ENCODE results near the gene SENP6. TPM values are rescaled to one million over a fixed set of nuclear protein-coding genes. Genes with fewer than 3 reads are reported as not detected.

Gene SENP6
- total and polyA plus RNA-seq, 7 experiments from 2014 or later = 51.7 to 132 (median 106) TPM

DNA sequence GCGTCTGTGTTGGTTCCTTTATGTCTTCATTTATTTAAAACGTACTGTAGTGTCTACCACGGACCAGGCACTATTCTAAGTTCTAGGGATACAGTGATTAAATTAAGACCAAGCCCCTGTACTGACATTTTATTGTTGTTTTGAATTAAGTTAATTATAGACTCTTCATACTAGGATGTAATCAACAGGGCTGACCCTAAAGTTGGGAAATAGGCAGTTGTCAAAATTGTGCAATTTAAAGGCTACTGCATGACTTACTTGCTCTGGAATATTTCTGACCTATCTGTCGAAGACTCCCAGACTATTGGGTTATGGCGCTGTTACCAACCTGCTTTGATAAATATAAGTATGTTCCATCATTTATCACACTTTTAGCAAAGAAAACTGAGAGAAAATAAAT is 154.0 kb downstream of the SENP6 start:
- DNase-seq = no peak
- Mint-ChIP-seq H3K27ac (no peak overlapping the region), H3K36me3 (no peaks in the 10 kb centered on the region), H3K9me3 (peaks cover 0 to 1% (median 0%) of the 10 kb centered on the region in 11 donors), H3K27me3 (peaks cover 29 to 60% (median 44%) of the 10 kb centered on the region in 5 donors), H3K4me1 (peaks cover 0 to 3% (median 0%) of the 10 kb centered on the region in 7 donors), H3K4me3 (no peak overlapping the region)
- no peaks in the 10 kb centered on the region for H3K4me1 ChIP-seq (ENCODE audit: control insufficient read depth in 2 of 2, insufficient read depth in 2 of 2, low read length in 2 of 2)
- H3K36me3 ChIP-seq (ENCODE audit: control insufficient read depth in 2 of 3, insufficient read depth in 3 of 3, low read length in 3 of 3) = no peaks in the 10 kb centered on the region
- no peak overlapping the region for H3K27ac ChIP-seq (ENCODE audit: low read depth, low read length)
- intact Hi-C loops (cut with micrococcal nuclease) = no loop called here
- POLR2A ChIA-PET = no interaction called here
- CTCF ChIA-PET = no interaction called here
- H3K4me3 ChIP-seq (ENCODE audit: low read length) = no peak overlapping the region
- no peaks in the 10 kb centered on the region for H3K9me3 ChIP-seq (ENCODE audit: control insufficient read depth in 2 of 3, low read length in 3 of 3)
- no peak for ATAC-seq
- no peaks in the 10 kb centered on the region for H3K27me3 ChIP-seq (ENCODE audit: control insufficient read depth in 2 of 2, insufficient read depth in 2 of 2, low read length in 2 of 2)

- Histone ChIP-seq H3K9me3 (ENCODE audit: control insufficient read depth in 2 of 3, low read length in 3 of 3) (no peaks in the 10 kb centered on the region), H3K4me1 (ENCODE audit: control insufficient read depth in 2 of 2, insufficient read depth in 2 of 2, low read length in 2 of 2) (no peaks in the 10 kb centered on the region), H3K27ac (ENCODE audit: low read depth, low read length) (no peak overlapping the region), H3K36me3 (ENCODE audit: control insufficient read depth in 2 of 3, insufficient read depth in 3 of 3, low read length in 3 of 3) (no peaks in the 10 kb centered on the region), H3K4me3 (ENCODE audit: low read length) (no peak overlapping the region), H3K27me3 (ENCODE audit: control insufficient read depth in 2 of 2, insufficient read depth in 2 of 2, low read length in 2 of 2) (no peaks in the 10 kb centered on the region)
- Mint-ChIP-seq H3K9me3 (peaks cover 0 to 1% (median 0%) of the 10 kb centered on the region in 11 donors), H3K27me3 (peaks cover 28 to 59% (median 37%) of the 10 kb centered on the region in 5 donors), H3K27ac (no peak overlapping the region), H3K4me1 (peaks cover 0 to under 1% (median 0%) of the 10 kb centered on the region in 7 donors), H3K4me3 (no peak overlapping the region), H3K36me3 (no peaks in the 10 kb centered on the region)
- ChIA-PET POLR2A (no interaction called here), CTCF (no interaction called here)
- DNase-seq = no peak
- intact Hi-C loops (cut with micrococcal nuclease) = no loop called here
- no peak for ATAC-seq
These were observed 155.6 kb downstream of the SENP6 start for GRCh38 chr6:75757295-75757694.

- Histone ChIP-seq H3K4me3 (ENCODE audit: low read length) (no peak overlapping the region), H3K4me1 (ENCODE audit: control insufficient read depth in 2 of 2, insufficient read depth in 2 of 2, low read length in 2 of 2) (no peaks in the 10 kb centered on the region), H3K27me3 (ENCODE audit: control insufficient read depth in 2 of 2, insufficient read depth in 2 of 2, low read length in 2 of 2) (no peaks in the 10 kb centered on the region), H3K36me3 (ENCODE audit: control insufficient read depth in 2 of 3, insufficient read depth in 3 of 3, low read length in 3 of 3) (no peaks in the 10 kb centered on the region), H3K9me3 (ENCODE audit: control insufficient read depth in 2 of 3, low read length in 3 of 3) (no peaks in the 10 kb centered on the region), H3K27ac (ENCODE audit: low read depth, low read length) (no peak overlapping the region)
- ChIA-PET CTCF (interaction anchor here (0.7 kb wide), 1 partner anchor 9 kb away, joined by 4 read pairs; no protein-coding TSS in a partner anchor), POLR2A (no interaction called here)
- H3K4me3 Mint-ChIP-seq = no peak overlapping the region
- no peaks in the 10 kb centered on the region for H3K36me3 Mint-ChIP-seq
- H3K9me3 Mint-ChIP-seq = peaks cover 0 to 1% (median 0%) of the 10 kb centered on the region in 11 donors
- no peak overlapping the region for H3K27ac Mint-ChIP-seq
- intact Hi-C loops (cut with micrococcal nuclease) = no loop called here
- no peak for DNase-seq
- H3K27me3 Mint-ChIP-seq = peaks cover 24 to 54% (median 32%) of the 10 kb centered on the region in 5 donors
- no peak for ATAC-seq
- H3K4me1 Mint-ChIP-seq = no peaks in the 10 kb centered on the region
These were observed 156.4 kb downstream of the SENP6 start for GRCh38 chr6:75758061-75758460.

- no peak for DNase-seq
- no peaks in the 10 kb centered on the region for H3K27me3 ChIP-seq (ENCODE audit: control insufficient read depth in 2 of 2, insufficient read depth in 2 of 2, low read length in 2 of 2)
- Mint-ChIP-seq H3K36me3 (no peaks in the 10 kb centered on the region), H3K4me1 (no peaks in the 10 kb centered on the region), H3K27ac (no peak overlapping the region), H3K9me3 (peaks cover 0 to 1% (median 0%) of the 10 kb centered on the region in 11 donors), H3K27me3 (peaks cover 28 to 58% (median 32%) of the 10 kb centered on the region in 5 donors), H3K4me3 (no peak overlapping the region)
- CTCF ChIA-PET = no interaction called here
- H3K27ac ChIP-seq (ENCODE audit: low read depth, low read length) = no peak overlapping the region
- H3K36me3 ChIP-seq (ENCODE audit: control insufficient read depth in 2 of 3, insufficient read depth in 3 of 3, low read length in 3 of 3) = no peaks in the 10 kb centered on the region
- ATAC-seq = no peak
- no peak overlapping the region for H3K4me3 ChIP-seq (ENCODE audit: low read length)
- POLR2A ChIA-PET = no interaction called here
- no peaks in the 10 kb centered on the region for H3K4me1 ChIP-seq (ENCODE audit: control insufficient read depth in 2 of 2, insufficient read depth in 2 of 2, low read length in 2 of 2)
- H3K9me3 ChIP-seq (ENCODE audit: control insufficient read depth in 2 of 3, low read length in 3 of 3) = no peaks in the 10 kb centered on the region
- intact Hi-C loops (cut with micrococcal nuclease) = no loop called here
These were observed 157.5 kb downstream of the SENP6 start for GRCh38 chr6:75759207-75759606.

- no peak overlapping the region for H3K27ac Mint-ChIP-seq
- POLR2A ChIA-PET = no interaction called here
- H3K4me1 Mint-ChIP-seq = no peaks in the 10 kb centered on the region
- peaks cover 30 to 58% (median 36%) of the 10 kb centered on the region in 5 donors for H3K27me3 Mint-ChIP-seq
- peaks cover 0 to 1% (median 0%) of the 10 kb centered on the region in 11 donors for H3K9me3 Mint-ChIP-seq
- no peaks in the 10 kb centered on the region for H3K4me1 ChIP-seq (ENCODE audit: control insufficient read depth in 2 of 2, insufficient read depth in 2 of 2, low read length in 2 of 2)
- H3K9me3 ChIP-seq (ENCODE audit: control insufficient read depth in 2 of 3, low read length in 3 of 3) = no peaks in the 10 kb centered on the region
- no peak overlapping the region for H3K4me3 Mint-ChIP-seq
- no peak overlapping the region for H3K27ac ChIP-seq (ENCODE audit: low read depth, low read length)
- H3K36me3 ChIP-seq (ENCODE audit: control insufficient read depth in 2 of 3, insufficient read depth in 3 of 3, low read length in 3 of 3) = no peaks in the 10 kb centered on the region
- intact Hi-C loops (cut with micrococcal nuclease) = no loop called here
- H3K27me3 ChIP-seq (ENCODE audit: control insufficient read depth in 2 of 2, insufficient read depth in 2 of 2, low read length in 2 of 2) = no peaks in the 10 kb centered on the region
- ATAC-seq (no peak), DNase-seq (no peak)
- H3K36me3 Mint-ChIP-seq = no peaks in the 10 kb centered on the region
- CTCF ChIA-PET = no interaction called here
- no peak overlapping the region for H3K4me3 ChIP-seq (ENCODE audit: low read length)
These were observed 158.6 kb downstream of the SENP6 start for GRCh38 chr6:75760320-75760719.

DNA sequence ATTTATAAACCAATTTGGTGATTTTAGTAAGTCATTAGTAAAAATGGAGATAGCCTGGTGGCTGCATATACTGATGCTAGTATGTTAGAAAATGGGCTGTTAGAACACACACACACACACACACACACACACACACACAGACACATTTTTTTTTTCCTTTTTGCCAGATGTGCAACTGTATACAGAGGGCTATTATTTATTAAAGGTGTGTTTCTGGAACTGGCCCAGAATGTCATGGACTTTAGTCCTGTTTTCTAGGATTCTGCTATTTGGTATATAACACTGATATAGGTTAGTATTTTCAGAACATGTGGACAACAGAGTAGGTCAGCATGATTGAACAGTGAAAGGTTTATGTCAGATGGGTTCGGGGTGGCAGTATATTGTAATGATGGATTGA is 159.8 kb downstream of the SENP6 start:
- ATAC-seq (no peak), DNase-seq (no peak)
- Histone ChIP-seq H3K9me3 (ENCODE audit: control insufficient read depth in 2 of 3, low read length in 3 of 3) (no peaks in the 10 kb centered on the region), H3K36me3 (ENCODE audit: control insufficient read depth in 2 of 3, insufficient read depth in 3 of 3, low read length in 3 of 3) (no peaks in the 10 kb centered on the region), H3K27me3 (ENCODE audit: control insufficient read depth in 2 of 2, insufficient read depth in 2 of 2, low read length in 2 of 2) (no peaks in the 10 kb centered on the region), H3K4me1 (ENCODE audit: control insufficient read depth in 2 of 2, insufficient read depth in 2 of 2, low read length in 2 of 2) (no peaks in the 10 kb centered on the region), H3K27ac (ENCODE audit: low read depth, low read length) (no peak overlapping the region), H3K4me3 (ENCODE audit: low read length) (no peak overlapping the region)
- H3K9me3 Mint-ChIP-seq = peaks cover 0 to 1% (median 0%) of the 10 kb centered on the region in 11 donors
- no peak overlapping the region for H3K27ac Mint-ChIP-seq
- H3K4me3 Mint-ChIP-seq = no peak overlapping the region
- no peaks in the 10 kb centered on the region for H3K36me3 Mint-ChIP-seq
- POLR2A ChIA-PET = no interaction called here
- CTCF ChIA-PET = no interaction called here
- peaks cover 27 to 48% (median 32%) of the 10 kb centered on the region in 5 donors for H3K27me3 Mint-ChIP-seq
- no peaks in the 10 kb centered on the region for H3K4me1 Mint-ChIP-seq
- intact Hi-C loops (cut with micrococcal nuclease) = no loop called here

DNA sequence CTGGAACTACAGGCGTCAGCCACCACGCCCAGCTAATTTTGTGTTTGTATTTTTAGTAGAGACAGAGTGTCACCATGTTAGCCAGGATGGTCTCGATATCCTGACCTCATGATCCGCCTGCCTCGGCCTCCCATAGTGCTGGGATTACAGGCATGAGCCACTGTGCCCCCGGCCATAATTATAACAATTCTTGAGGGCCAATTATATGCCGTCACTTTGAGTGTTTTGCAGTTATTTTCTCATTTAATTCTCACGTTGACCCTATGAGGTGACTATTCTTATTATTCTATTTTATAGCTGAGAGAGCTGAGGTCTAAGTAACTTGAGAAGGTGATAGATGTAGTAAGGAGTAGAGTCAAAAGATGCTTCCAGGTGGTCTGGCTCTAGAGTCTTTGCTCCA is 160.4 kb downstream of the SENP6 start:
- Histone ChIP-seq H3K27ac (ENCODE audit: low read depth, low read length) (no peak overlapping the region), H3K27me3 (ENCODE audit: control insufficient read depth in 2 of 2, insufficient read depth in 2 of 2, low read length in 2 of 2) (no peaks in the 10 kb centered on the region), H3K4me3 (ENCODE audit: low read length) (no peak overlapping the region), H3K36me3 (ENCODE audit: control insufficient read depth in 2 of 3, insufficient read depth in 3 of 3, low read length in 3 of 3) (no peaks in the 10 kb centered on the region), H3K4me1 (ENCODE audit: control insufficient read depth in 2 of 2, insufficient read depth in 2 of 2, low read length in 2 of 2) (no peaks in the 10 kb centered on the region), H3K9me3 (ENCODE audit: control insufficient read depth in 2 of 3, low read length in 3 of 3) (no peaks in the 10 kb centered on the region)
- no peak for DNase-seq
- no peak overlapping the region for H3K4me3 Mint-ChIP-seq
- H3K27ac Mint-ChIP-seq = no peak overlapping the region
- H3K36me3 Mint-ChIP-seq = no peaks in the 10 kb centered on the region
- peaks cover 0 to 1% (median 0%) of the 10 kb centered on the region in 7 donors for H3K4me1 Mint-ChIP-seq
- CTCF ChIA-PET = no interaction called here
- H3K9me3 Mint-ChIP-seq = peaks cover 0 to 1% (median 0%) of the 10 kb centered on the region in 11 donors
- H3K27me3 Mint-ChIP-seq = peaks cover 27 to 46% (median 32%) of the 10 kb centered on the region in 5 donors
- POLR2A ChIA-PET = no interaction called here
- ATAC-seq = no peak
- intact Hi-C loops (cut with micrococcal nuclease) = no loop called here
